K562 (cell line): ENCODE data around the gene SNX10.

Experiments
- CCAR2 ChIP-seq: fragments of 200-400 bp; formaldehyde crosslinking; IDR thresholded peaks from 2 replicates; pipeline ENCODE4 v1.6.1; 2017; ENCODE audit warnings: mild to moderate bottlenecking, low read depth, low read length
- FOXM1 ChIP-seq, 2 experiments: fragments of 450-650 bp in 1 of 2; sonication (generic) in 1 of 2; formaldehyde crosslinking in 1 of 2; IDR thresholded peaks; 2 replicates each; pipeline versions ENCODE4 v1.6.1 to v1.9.0; 2017 to 2022; ENCODE audit warnings: low read depth in 2 of 2, mild to moderate bottlenecking in 2 of 2, missing genetic modification reagents in 1 of 2, moderate library complexity in 1 of 2
- GABPA ChIP-seq: fragments of 200-800 bp; sonication (Bioruptor generic); conservative IDR thresholded peaks from 2 replicates; pipeline ENCODE4 v1.6.1; 2016; ENCODE audit warnings: low read depth, missing genetic modification characterization, missing compliant biosample characterization
- HDGF ChIP-seq: fragments of 450-650 bp; IDR thresholded peaks from 2 replicates; pipeline ENCODE4 v1.6.1; 2016
- HOXB6 ChIP-seq: fragments of 250-450 bp; sonication (Bioruptor Pico); IDR thresholded peaks from 2 replicates; pipeline ENCODE4 v1.5.1; 2022; ENCODE audit warnings: mild to moderate bottlenecking, borderline replicate concordance
- JUND ChIP-seq, 2 experiments: IDR thresholded peaks; 2 replicates in 1 of 2; 3 replicates in 1 of 2; pipeline ENCODE4 v1.6.1; 2011; ENCODE audit warnings: borderline replicate concordance in 2 of 2, low read depth in 2 of 2, low read length in 2 of 2, improper control_type of control experiment in 1 of 2, missing biosample characterization in 1 of 2, missing genetic modification characterization in 1 of 2, missing genetic modification reagents in 1 of 2
- POLR2A ChIP-seq: fragments of 450-650 bp; conservative IDR thresholded peaks from 2 replicates; pipeline ENCODE4 v1.6.1; 2016
- TAF7 ChIP-seq: fragments of 450-650 bp; IDR thresholded peaks from 2 replicates; pipeline ENCODE4 v1.6.1; 2016; ENCODE audit warnings: missing genetic modification characterization, missing compliant biosample characterization
- TFAM ChIP-seq: fragments of 250-450 bp; sonication (Bioruptor Pico); conservative IDR thresholded peaks from 2 replicates; pipeline ENCODE4 v1.5.0; 2021; ENCODE audit warnings: mild to moderate bottlenecking, moderate library complexity
- TF ChIP-seq, protein P1 (sequence below), 2 experiments: fragments of 450-650 bp; formaldehyde crosslinking in 1 of 2; IDR thresholded peaks; 2 replicates each; pipeline versions ENCODE4 v1.4.0 to v1.6.1; 2014 to 2020; ENCODE audit warnings: mild to moderate bottlenecking in 2 of 2, borderline replicate concordance in 1 of 2, low read depth in 1 of 2

DNA sequence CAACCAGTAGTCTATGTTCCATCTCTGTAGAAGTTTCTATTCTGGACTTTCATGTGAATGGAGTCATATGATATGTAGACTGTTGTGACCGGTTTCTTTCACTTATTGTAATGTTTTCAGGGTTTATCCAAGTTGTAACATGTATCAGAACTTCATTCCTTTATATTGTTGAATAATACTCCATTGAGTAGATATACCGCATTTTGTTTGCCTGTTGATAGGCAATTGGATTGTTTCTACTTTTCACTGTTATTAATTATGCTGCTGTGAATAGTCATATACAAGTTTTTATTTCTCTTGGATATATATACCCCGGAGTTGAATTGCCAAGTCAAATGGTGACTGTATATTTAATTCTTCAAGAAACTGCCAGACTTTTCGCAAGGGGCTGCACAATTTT, 40.1 kb downstream of the SNX10 start:
- no peak for TF ChIP-seq TFAM (CRISPR knock-in tag)
- TF ChIP-seq JUND (IDR thresholded peaks at IDR 0.05; ENCODE audit: borderline replicate concordance, low read depth, low read length): no peak
- no peak for TF ChIP-seq JUND (tag; IDR thresholded peaks at IDR 0.05; ENCODE audit: borderline replicate concordance, low read depth, low read length)
- no peak for TF ChIP-seq TAF7 (tag)
- no peak for TF ChIP-seq CCAR2
- TF ChIP-seq HOXB6 (CRISPR knock-in tag): no peak
- TF ChIP-seq, protein P1, sequence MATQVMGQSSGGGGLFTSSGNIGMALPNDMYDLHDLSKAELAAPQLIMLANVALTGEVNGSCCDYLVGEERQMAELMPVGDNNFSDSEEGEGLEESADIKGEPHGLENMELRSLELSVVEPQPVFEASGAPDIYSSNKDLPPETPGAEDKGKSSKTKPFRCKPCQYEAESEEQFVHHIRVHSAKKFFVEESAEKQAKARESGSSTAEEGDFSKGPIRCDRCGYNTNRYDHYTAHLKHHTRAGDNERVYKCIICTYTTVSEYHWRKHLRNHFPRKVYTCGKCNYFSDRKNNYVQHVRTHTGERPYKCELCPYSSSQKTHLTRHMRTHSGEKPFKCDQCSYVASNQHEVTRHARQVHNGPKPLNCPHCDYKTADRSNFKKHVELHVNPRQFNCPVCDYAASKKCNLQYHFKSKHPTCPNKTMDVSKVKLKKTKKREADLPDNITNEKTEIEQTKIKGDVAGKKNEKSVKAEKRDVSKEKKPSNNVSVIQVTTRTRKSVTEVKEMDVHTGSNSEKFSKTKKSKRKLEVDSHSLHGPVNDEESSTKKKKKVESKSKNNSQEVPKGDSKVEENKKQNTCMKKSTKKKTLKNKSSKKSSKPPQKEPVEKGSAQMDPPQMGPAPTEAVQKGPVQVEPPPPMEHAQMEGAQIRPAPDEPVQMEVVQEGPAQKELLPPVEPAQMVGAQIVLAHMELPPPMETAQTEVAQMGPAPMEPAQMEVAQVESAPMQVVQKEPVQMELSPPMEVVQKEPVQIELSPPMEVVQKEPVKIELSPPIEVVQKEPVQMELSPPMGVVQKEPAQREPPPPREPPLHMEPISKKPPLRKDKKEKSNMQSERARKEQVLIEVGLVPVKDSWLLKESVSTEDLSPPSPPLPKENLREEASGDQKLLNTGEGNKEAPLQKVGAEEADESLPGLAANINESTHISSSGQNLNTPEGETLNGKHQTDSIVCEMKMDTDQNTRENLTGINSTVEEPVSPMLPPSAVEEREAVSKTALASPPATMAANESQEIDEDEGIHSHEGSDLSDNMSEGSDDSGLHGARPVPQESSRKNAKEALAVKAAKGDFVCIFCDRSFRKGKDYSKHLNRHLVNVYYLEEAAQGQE (IDR thresholded peaks at IDR 0.05; ENCODE audit: borderline replicate concordance): no peak
- TF ChIP-seq, protein P1 (CRISPR knock-in tag; IDR thresholded peaks at IDR 0.05; ENCODE audit: low read depth): no peak
- TF ChIP-seq GABPA (tag): no peak
- TF ChIP-seq FOXM1 (IDR thresholded peaks at IDR 0.05; ENCODE audit: low read depth): no peak
- TF ChIP-seq FOXM1 (CRISPR knock-in tag; IDR thresholded peaks at IDR 0.05; ENCODE audit: low read depth): no peak
- TF ChIP-seq POLR2A: no peak
- TF ChIP-seq HDGF: no peak
